H1 (cell line): ENCODE results near the gene ANAPC5. TPM values are rescaled to one million over a fixed set of nuclear protein-coding genes. Genes with fewer than 3 reads are reported as not detected.

ENCODE experiments used
- CTCF ChIA-PET: fragments of 300-600 bp; sonication (Branson Sonifier 250); formaldehyde crosslinking; loops from one replicate; lab custom pipeline; 2021; ENCODE audit not compliant: partially characterized antibody; lab: Charles Lee
- POLR2A ChIA-PET: fragments of 300-600 bp; sonication (Branson Sonifier 250); formaldehyde crosslinking; loops from one replicate; lab custom pipeline; 2021; ENCODE audit warnings: inconsistent platforms; ENCODE audit not compliant: partially characterized antibody; lab: Charles Lee
- DNase-seq, 2 experiments: peaks; one replicate each; pipeline versions ENCODE4 v3.0.0 to v3.0.0-alpha.2; 2010 to 2022; ENCODE audit warnings: low spot score in 2 of 2, low read depth in 1 of 2, mixed read lengths in 1 of 2
- FAIRE-seq: peaks from 2 replicates; lab custom pipeline; 2011; peaks lifted over from hg19 to GRCh38; lab: Jason Lieb, UNC
- H2AFZ ChIP-seq: 2 replicates; pipeline ENCODE4 v1.8.1; 2012; ENCODE audit warnings: low read length, inconsistent platforms
- H2AK5ac ChIP-seq: 2 replicates; pipeline ENCODE4 v1.6.1; 2013; ENCODE audit warnings: low read depth, low read length
- H2BK120ac ChIP-seq: replicated peaks from 2 replicates; pipeline ENCODE3; 2013; ENCODE audit warnings: low read depth, low read length, inconsistent platforms
- H2BK12ac ChIP-seq: 2 replicates; pipeline ENCODE4 v1.6.1; 2013; ENCODE audit warnings: low read depth, low read length
- H2BK15ac ChIP-seq: 2 replicates; pipeline ENCODE4 v1.6.1; 2013; ENCODE audit warnings: low read length
- H2BK20ac ChIP-seq: 2 replicates; pipeline ENCODE4 v1.6.1; 2013; ENCODE audit warnings: low read length
- H2BK5ac ChIP-seq: 2 replicates; pipeline ENCODE4 v1.6.1; 2013; ENCODE audit warnings: low read depth, low read length
- H3K14ac ChIP-seq: 2 replicates; pipeline ENCODE4 v1.6.1; 2013; ENCODE audit warnings: inconsistent platforms; ENCODE audit not compliant: insufficient read length
- H3K18ac ChIP-seq: 2 replicates; pipeline ENCODE4 v1.6.1; 2013; ENCODE audit warnings: low read length; ENCODE audit errors: extremely low read depth
- H3K23ac ChIP-seq: 2 replicates; pipeline ENCODE4 v1.6.1; 2013; ENCODE audit warnings: inconsistent platforms; ENCODE audit not compliant: insufficient read length
- H3K23me2 ChIP-seq: 2 replicates; pipeline ENCODE4 v1.6.1; 2013; ENCODE audit warnings: low read depth, low read length
- H3K27ac ChIP-seq: 2 replicates; pipeline ENCODE4 v1.6.1; 2011; ENCODE audit warnings: low read depth, low read length, inconsistent platforms
- H3K27me3 ChIP-seq, 4 experiments: replicated peaks in 1 of 4; 1 replicate in 1 of 4; 2 replicates in 3 of 4; pipeline versions ENCODE4 v1.6.1 to v1.8.1; 2011 to 2013; ENCODE audit warnings: low read length in 3 of 4, mild to moderate bottlenecking in 3 of 4, inconsistent platforms in 2 of 4, mixed read lengths in 2 of 4, moderate library complexity in 1 of 4; ENCODE audit not compliant: control insufficient read depth in 3 of 4, insufficient read depth in 3 of 4; ENCODE audit errors: extremely low read depth in 1 of 4
- H3K36me3 ChIP-seq, 4 experiments: 2 replicates each; pipeline versions ENCODE4 v1.6.1 to v1.8.1; 2011 to 2013; ENCODE audit warnings: mild to moderate bottlenecking in 4 of 4, low read length in 3 of 4, moderate library complexity in 2 of 4, control low read depth in 1 of 4, inconsistent platforms in 1 of 4; ENCODE audit not compliant: insufficient read depth in 4 of 4, control insufficient read depth in 2 of 4
- H3K4ac ChIP-seq: replicated peaks from 2 replicates; pipeline ENCODE3; 2013; ENCODE audit warnings: low read length, low read depth, mixed read lengths, inconsistent platforms; ENCODE audit not compliant: insufficient read length
- H3K4me1 ChIP-seq, 4 experiments: replicated peaks in 1 of 4; 1 replicate in 1 of 4; 2 replicates in 3 of 4; pipeline versions ENCODE4 v1.6.1 to v1.8.1; 2011 to 2013; ENCODE audit warnings: low read length in 3 of 4, inconsistent platforms in 2 of 4, mixed read lengths in 1 of 4; ENCODE audit not compliant: insufficient read depth in 4 of 4, control insufficient read depth in 3 of 4
- H3K4me2 ChIP-seq, 2 experiments: 2 replicates each; pipeline versions ENCODE4 v1.6.1 to v1.8.1; 2011 to 2013; ENCODE audit warnings: low read depth in 2 of 2, low read length in 2 of 2, control low read depth in 1 of 2, inconsistent platforms in 1 of 2, mild to moderate bottlenecking in 1 of 2; ENCODE audit not compliant: insufficient read depth in 1 of 2
- H3K4me3 ChIP-seq, 4 experiments: fragments of 200-600, 300-600 bp in 1 of 4; sonication (generic), shearing (Covaris generic), sonication (Bioruptor Twin) in 1 of 4; 2 replicates each; pipeline versions ENCODE4 v1.5.1 to v1.8.1; 2011 to 2016; ENCODE audit warnings: low read length in 4 of 4, low read depth in 3 of 4, control low read depth in 2 of 4, inconsistent platforms in 2 of 4, mild to moderate bottlenecking in 2 of 4, mixed read lengths in 1 of 4, moderate library complexity in 1 of 4; ENCODE audit not compliant: insufficient read depth in 2 of 4; ENCODE audit errors: extremely low read depth in 1 of 4
- H3K56ac ChIP-seq: replicated peaks from 2 replicates; pipeline ENCODE3; 2013; ENCODE audit warnings: low read depth, mild to moderate bottlenecking, mixed read lengths, low read length, inconsistent platforms; ENCODE audit not compliant: insufficient read length
- H3K79me1 ChIP-seq: 2 replicates; pipeline ENCODE4 v1.6.1; 2013; ENCODE audit warnings: low read depth, low read length, control low read depth
- H3K79me2 ChIP-seq, 2 experiments: 2 replicates each; pipeline versions ENCODE4 v1.6.1 to v1.8.1; 2012 to 2013; ENCODE audit warnings: low read length in 2 of 2, mild to moderate bottlenecking in 2 of 2, inconsistent platforms in 1 of 2; ENCODE audit not compliant: insufficient read depth in 2 of 2, control insufficient read depth in 1 of 2
- H3K9ac ChIP-seq, 4 experiments: replicated peaks in 1 of 4; 1 replicate in 1 of 4; 2 replicates in 3 of 4; pipeline versions ENCODE4 v1.6.1 to v1.8.1; 2011 to 2013; ENCODE audit warnings: low read depth in 3 of 4, low read length in 3 of 4, control low read depth in 2 of 4, mild to moderate bottlenecking in 2 of 4, moderate library complexity in 2 of 4, inconsistent platforms in 1 of 4; ENCODE audit errors: extremely low read depth in 1 of 4
- H3K9me3 ChIP-seq, 2 experiments: 2 replicates each; pipeline versions ENCODE4 v1.6.1 to v1.8.1; 2012 to 2013; ENCODE audit warnings: mild to moderate bottlenecking in 2 of 2, moderate library complexity in 2 of 2, control low read depth in 1 of 2, inconsistent platforms in 1 of 2, low read depth in 1 of 2, low read length in 1 of 2, mixed read lengths in 1 of 2; ENCODE audit not compliant: insufficient read depth in 2 of 2
- H4K20me1 ChIP-seq, 2 experiments: replicated peaks in 1 of 2; 2 replicates each; pipeline versions ENCODE3 to v1.8.1; 2011 to 2013; ENCODE audit warnings: inconsistent platforms in 2 of 2, low read length in 2 of 2, mild to moderate bottlenecking in 1 of 2; ENCODE audit not compliant: insufficient read depth in 2 of 2, control insufficient read depth in 1 of 2
- H4K5ac ChIP-seq: 2 replicates; pipeline ENCODE4 v1.6.1; 2013; ENCODE audit warnings: low read length, low read depth, mixed read lengths, inconsistent platforms; ENCODE audit not compliant: insufficient read length
- H4K8ac ChIP-seq: 2 replicates; pipeline ENCODE4 v1.8.0; 2013; ENCODE audit warnings: mild to moderate bottlenecking, moderate library complexity, low read length, inconsistent platforms; ENCODE audit not compliant: insufficient read depth; ENCODE audit errors: extremely low read depth
- H4K91ac ChIP-seq: replicated peaks from 2 replicates; pipeline ENCODE3; 2013; ENCODE audit warnings: low read length, mixed read lengths, inconsistent platforms; ENCODE audit not compliant: insufficient read length
- BRCA1 ChIP-seq: IDR thresholded peaks from 2 replicates; pipeline ENCODE4 v1.6.1; 2012; ENCODE audit warnings: low read depth, low read length, improper control_type of control experiment
- SP2 ChIP-seq: IDR thresholded peaks from 2 replicates; pipeline ENCODE4 v1.6.1; 2012; ENCODE audit warnings: mild to moderate bottlenecking, low read length, inconsistent platforms
- TBP ChIP-seq: IDR thresholded peaks from 2 replicates; pipeline ENCODE4 v1.6.1; 2011; ENCODE audit warnings: low read depth, low read length, improper control_type of control experiment
- WGBS, 2 experiments: shearing (Covaris generic) in 1 of 2; methylation state at CpG; one replicate each; pipeline versions ENCODE4 v1.1.6 to v1.1.7; 2013 to 2015; ENCODE audit warnings: low lambda C conversion rate in 2 of 2, mixed read lengths in 2 of 2, inconsistent platforms in 1 of 2, low coverage in 1 of 2, missing lambda C conversion rate in 1 of 2; ENCODE audit not compliant: insufficient replicate concordance in 2 of 2, insufficient coverage in 1 of 2, insufficient read length in 1 of 2; ENCODE audit errors: extremely low coverage in 1 of 2, missing lambda C conversion rate in 1 of 2; 5-methylcytosine and 5-hydroxymethylcytosine counted together
- polyA plus RNA-seq, 7 experiments: library from polyadenylated mRNA; depleted of rRNA in 3 of 7; stranded (reverse) in 5 of 7; unstranded in 2 of 7; fragments of >200 nt in 5 of 7; fragments of 200-250 nt in 2 of 7; gene quantifications; 1 replicate in 5 of 7; 2 replicates in 1 of 7; 4 replicates in 1 of 7; pipeline versions ENCODE4 v1.2.1 to v1.2.3, GENCODE V29; 2011 to 2013; ENCODE audit warnings: missing spikeins in 2 of 7, mixed read lengths in 2 of 7
- total RNA-seq: library from RNA; stranded (reverse); fragmentation: NEBNext Ultra II Directional; extraction: Animal tissue kit (Norgen Biotek cat#: 25700); gene quantifications from 2 replicates; pipeline ENCODE4 v1.2.1, GENCODE V29; 2021

The ANAPC5 gene
- total and polyA plus RNA-seq, 2 of the 8 experiments (the other 6 are each of a cell fraction or from before 2014, with no cell fraction given), result 103 to 127 TPM

DNA sequence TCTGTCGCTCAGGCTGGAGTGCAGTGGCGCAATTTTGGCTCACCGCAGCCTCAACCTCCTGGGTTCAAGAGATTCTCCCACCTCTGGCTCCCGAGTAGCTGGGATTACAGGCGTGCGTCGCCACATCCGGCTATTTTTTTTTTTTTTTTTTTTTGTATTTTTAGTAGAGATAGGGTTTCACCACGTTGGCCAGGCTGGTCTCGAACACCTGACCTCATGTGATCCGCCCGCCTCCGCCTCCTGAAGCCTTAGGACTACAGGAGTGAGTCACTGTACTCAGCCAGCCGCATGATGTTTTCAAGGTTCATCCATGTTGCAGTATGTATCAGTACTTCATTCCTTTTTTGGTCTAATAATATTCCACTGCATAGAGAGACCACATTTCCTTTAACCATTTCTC is 45.3 kb upstream of the ANAPC5 start:
- H3K18ac ChIP-seq, result no peak overlapping the region
- CTCF ChIA-PET, result no interaction called here

More for the DNA sequence above, 45.3 kb upstream of the ANAPC5 start:
- Histone ChIP-seq H4K91ac (no peak overlapping the region), H3K23ac (no peak overlapping the region), H3K4me2 (no peak overlapping the region), H3K9ac (no peak overlapping the region), H3K36me3 (0 out of 8 replicates have a peak, but pooled peaks cover 0 to under 1% (median 0%) of the 10 kb centered on the region in 4 experiments), H4K5ac (no peak overlapping the region), H2BK5ac (no peak overlapping the region), H3K79me2 (peaks cover 4 to 22% of the 10 kb centered on the region in 2 experiments; a peak in 3 of 4 replicates), H3K14ac (no peak overlapping the region), H3K4me1 (peaks cover 0 to 4% (median under 1%) of the 10 kb centered on the region in 4 experiments; a peak in 1 of 7 replicates), H3K4me3 (no peak overlapping the region), H2BK20ac (no peak overlapping the region), H3K27ac (no peak overlapping the region), H2BK12ac (no peak overlapping the region), H2BK15ac (no peak overlapping the region), H4K8ac (no peak overlapping the region), H3K56ac (no peak overlapping the region), H2AK5ac (no peak overlapping the region), H2BK120ac (no peak overlapping the region), H3K4ac (no peak overlapping the region), H3K79me1 (peaks cover 4% of the 10 kb centered on the region; the same call in 1 of the 2 replicates), H3K27me3 (no peaks in the 10 kb centered on the region), H4K20me1 (peaks cover 0 to 3% of the 10 kb centered on the region in 2 experiments), H3K9me3 (no peaks in the 10 kb centered on the region), H3K23me2 (peaks cover 8% of the 10 kb centered on the region), H2AFZ (no peak overlapping the region)
- no peak for DNase-seq
- no peak for TF ChIP-seq TBP
- no peak for TF ChIP-seq BRCA1
- no peak for TF ChIP-seq SP2
- 93% methylated on average over 6 of the region's 14 CpGs; no CpG with 5 or more reads in 1 of the 2 experiments for WGBS, 2 experiments
- POLR2A ChIA-PET, result no interaction called here
- no peak for FAIRE-seq
